CD4-positive, alpha-beta T cell treated with Interleukin-15 for 4 hours (primary cell): ENCODE measurements around the gene MAN2A1.

Source experiments
- DNase-seq: peaks from one replicate; pipeline ENCODE4 v3.0.0-alpha.2; 2020; ENCODE audit warnings: low spot score

Gene MAN2A1

DNA sequence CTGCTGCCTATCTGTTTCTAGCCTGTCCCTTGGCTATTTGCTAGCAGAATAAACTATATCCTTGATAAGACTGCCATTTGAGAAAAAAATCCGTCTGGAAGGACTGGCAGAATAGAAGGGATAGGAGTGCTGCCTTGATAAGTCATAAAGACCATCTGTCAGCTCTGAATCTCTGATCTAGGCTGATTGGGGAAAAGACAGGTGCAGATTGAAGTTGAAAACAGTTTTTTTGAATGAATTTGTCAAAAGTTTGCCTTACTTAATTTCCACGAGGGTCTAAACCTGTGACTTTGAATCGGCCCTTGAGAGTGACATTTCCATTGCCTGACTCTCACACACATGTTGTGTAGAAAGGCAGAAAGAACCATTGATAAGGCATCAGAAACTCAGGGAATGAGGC, 218.6 kb downstream of the MAN2A1 start:
- DNase-seq = no peak

DNA sequence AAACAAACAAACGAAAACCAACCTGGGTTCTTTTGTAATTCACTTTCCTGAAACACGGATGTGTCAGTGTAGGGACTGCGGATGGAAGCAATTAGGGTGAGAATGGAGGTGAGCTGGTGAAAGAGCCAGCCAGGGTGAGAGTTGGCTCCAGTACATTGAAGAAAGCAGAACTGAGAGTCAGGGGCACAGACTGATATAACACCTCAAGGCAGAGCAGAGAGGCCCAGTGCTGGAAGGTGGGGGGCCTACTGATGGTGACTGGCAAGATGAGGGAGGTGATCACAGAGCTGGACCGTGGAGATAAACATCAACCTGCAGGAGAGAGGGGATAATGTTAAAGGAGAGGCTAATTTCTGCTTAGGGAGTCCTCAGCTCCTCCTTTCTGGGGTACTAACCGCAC, 221.1 kb downstream of the MAN2A1 start:
- DNase-seq = no peak

DNA sequence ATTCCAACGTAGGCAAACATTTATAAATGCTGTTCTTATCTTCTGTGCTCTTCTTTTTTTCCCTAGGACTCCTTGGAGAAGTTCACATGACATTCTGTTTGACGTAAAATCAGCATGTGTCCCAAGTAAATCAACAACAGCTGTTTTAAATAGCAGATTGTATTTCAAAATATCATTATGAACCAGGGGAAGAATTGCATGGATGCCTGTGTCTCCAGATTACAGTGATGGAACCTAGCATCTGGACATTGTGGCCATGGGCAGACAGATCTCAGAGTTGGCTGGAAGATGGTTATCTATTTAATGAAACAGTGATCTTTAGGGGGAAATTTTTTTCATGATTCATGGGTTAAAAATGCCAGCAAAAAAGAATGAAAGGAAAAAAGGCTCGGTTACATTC, 222.0 kb downstream of the MAN2A1 start:
- DNase-seq = no peak

DNA sequence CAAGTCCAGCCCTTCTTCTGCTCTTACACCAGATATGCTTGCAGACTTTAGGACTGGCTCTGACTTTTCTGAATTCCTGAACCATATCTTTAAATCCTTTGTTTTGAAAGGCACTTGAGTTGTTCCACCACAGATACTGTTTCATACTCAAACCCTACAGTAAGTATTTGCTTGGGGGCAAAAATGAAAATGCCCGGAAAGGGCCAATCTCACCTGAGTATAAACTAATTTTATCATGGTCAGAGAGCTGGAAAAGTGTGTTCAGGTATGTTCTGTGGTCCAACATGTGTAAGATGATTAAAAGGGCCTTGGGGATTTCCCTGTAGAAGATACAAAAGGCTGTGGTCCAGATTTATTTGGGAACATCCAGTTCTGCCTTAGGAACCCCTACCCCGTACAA, 225.2 kb downstream of the MAN2A1 start:
- no peak for DNase-seq

DNA sequence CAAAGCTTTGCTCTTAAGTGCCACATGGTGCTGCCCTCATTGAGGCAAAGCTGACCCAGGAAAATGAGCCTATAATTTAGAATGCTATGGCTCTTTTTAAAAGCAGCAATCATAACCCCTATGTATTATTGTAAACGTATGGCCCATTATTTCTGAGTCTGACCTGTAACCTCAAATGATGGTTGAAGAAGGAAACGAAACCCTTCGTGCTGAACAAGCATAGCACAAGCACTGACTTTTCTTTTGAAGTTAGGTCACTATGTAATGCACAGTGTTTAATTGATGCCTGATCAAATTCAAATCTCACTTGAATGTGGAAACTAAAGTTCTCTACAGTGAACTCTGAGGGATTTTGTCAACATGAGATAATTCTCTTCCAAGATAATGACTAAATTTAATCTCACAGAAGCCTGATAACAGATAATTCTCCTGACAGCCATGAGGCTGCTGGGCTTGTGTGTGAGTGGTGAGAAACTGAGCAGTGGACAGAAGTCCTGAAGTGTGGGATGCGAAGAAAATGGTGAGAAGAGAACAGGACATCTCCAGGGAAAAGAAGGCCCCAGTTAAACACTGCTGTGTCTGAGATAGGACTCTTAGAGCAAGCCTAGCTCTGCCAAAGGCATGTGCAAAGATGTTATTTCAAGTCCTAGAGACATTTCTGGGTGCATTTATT, 226.9 kb downstream of the MAN2A1 start:
- no peak for DNase-seq
